Measurements from ENCODE around the gene ACADS.

DNA sequence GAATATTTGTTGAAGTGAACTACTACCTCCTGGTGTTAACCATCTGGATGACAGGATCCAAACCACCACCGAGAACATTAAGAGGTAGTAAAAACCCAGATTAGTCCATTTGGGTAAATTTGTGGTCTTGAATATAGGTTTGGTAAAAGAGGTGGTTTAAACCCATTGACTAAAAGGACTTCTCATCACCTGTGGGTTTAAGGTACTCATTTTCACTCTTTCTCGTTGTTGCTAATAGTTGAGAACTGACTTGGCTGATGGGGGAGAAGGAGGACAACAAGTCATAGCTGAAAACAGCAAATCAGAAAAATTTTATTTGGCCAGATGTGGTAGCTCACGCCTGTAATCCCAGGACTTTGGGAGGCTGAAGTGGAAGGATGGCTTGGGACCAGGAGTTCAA is 59.2 kb downstream of the ACADS start:
- no peak for TF ChIP-seq POLR2AphosphoS5 (IDR thresholded peaks at IDR 0.05)
- TF ChIP-seq, protein P1, sequence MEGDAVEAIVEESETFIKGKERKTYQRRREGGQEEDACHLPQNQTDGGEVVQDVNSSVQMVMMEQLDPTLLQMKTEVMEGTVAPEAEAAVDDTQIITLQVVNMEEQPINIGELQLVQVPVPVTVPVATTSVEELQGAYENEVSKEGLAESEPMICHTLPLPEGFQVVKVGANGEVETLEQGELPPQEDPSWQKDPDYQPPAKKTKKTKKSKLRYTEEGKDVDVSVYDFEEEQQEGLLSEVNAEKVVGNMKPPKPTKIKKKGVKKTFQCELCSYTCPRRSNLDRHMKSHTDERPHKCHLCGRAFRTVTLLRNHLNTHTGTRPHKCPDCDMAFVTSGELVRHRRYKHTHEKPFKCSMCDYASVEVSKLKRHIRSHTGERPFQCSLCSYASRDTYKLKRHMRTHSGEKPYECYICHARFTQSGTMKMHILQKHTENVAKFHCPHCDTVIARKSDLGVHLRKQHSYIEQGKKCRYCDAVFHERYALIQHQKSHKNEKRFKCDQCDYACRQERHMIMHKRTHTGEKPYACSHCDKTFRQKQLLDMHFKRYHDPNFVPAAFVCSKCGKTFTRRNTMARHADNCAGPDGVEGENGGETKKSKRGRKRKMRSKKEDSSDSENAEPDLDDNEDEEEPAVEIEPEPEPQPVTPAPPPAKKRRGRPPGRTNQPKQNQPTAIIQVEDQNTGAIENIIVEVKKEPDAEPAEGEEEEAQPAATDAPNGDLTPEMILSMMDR (IDR thresholded peaks at IDR 0.05), result no peak

All from upper lobe of left lung (tissue), 4 donors.